Gastroesophageal sphincter (tissue), 4 donors: ENCODE measurements around the gene HUS1. TPM values are rescaled to one million over a fixed set of nuclear protein-coding genes. Genes with fewer than 3 reads are reported as not detected.
A peak's percentile ranks its signal among the peaks of the same experiment; 100 is the strongest.
"Not testable (repeated sequence)": the region's sequence is repeated elsewhere in the genome, so short reads cannot be mapped to it uniquely, and the experiment has no call there.

Experiments used
- ATAC-seq: fragments of 150-250 bp; one replicate; pipeline ENCODE4 v1.9.1; 2016; ENCODE audit warnings: mild to moderate bottlenecking, moderate library complexity
- H3K27ac ChIP-seq, 4 donors: fragments of 200-600 bp; sonication (generic) in 3 of 4; 1 replicate in 3 of 4; 2 replicates in 1 of 4; pipeline ENCODE4 v1.5.1; 2016 to 2019
- H3K27me3 ChIP-seq: fragments of 200-600 bp; sonication (generic); one replicate; pipeline ENCODE4 v1.5.1; 2019
- H3K36me3 ChIP-seq, 2 donors: fragments of 200-600 bp; sonication (generic); one replicate each; pipeline ENCODE4 v1.5.1; 2019; ENCODE audit warnings: control low read depth in 1 of 2
- H3K4me1 ChIP-seq, 3 donors: fragments of 200-600 bp; sonication (generic); 1 replicate in 2 of 3; 2 replicates in 1 of 3; pipeline ENCODE4 v1.5.1; 2016 to 2019; ENCODE audit warnings: control low read depth in 2 of 3
- H3K4me3 ChIP-seq, 2 donors: fragments of 200-600 bp; sonication (generic); one replicate each; pipeline ENCODE4 v1.5.1; 2019; ENCODE audit warnings: mild to moderate bottlenecking in 1 of 2, moderate library complexity in 1 of 2
- H3K9me3 ChIP-seq, 3 donors: fragments of 200-600 bp; sonication (generic); one replicate each; pipeline ENCODE4 v1.5.1; 2017 to 2019; ENCODE audit warnings: control low read depth in 2 of 3
- CTCF ChIP-seq, 4 experiments: fragments of 200-600 bp in 2 of 4; fragments of 450-650 bp in 2 of 4; sonication (generic) in 1 of 4; IDR thresholded peaks; one replicate each; pipeline ENCODE4 v1.5.1; 2017 to 2019; ENCODE audit warnings: antibody characterized with exemption in 4 of 4, mild to moderate bottlenecking in 2 of 4, moderate library complexity in 2 of 4
- EP300 ChIP-seq: sonication (generic); formaldehyde crosslinking; IDR thresholded peaks from one replicate; pipeline ENCODE4 v1.6.1; 2017; ENCODE audit warnings: antibody characterized with exemption, mild to moderate bottlenecking
- POLR2A ChIP-seq, 2 donors: fragments of 450-650 bp; IDR thresholded peaks; one replicate each; pipeline ENCODE4 v1.6.1; 2017; ENCODE audit warnings: antibody characterized with exemption in 2 of 2, mild to moderate bottlenecking in 2 of 2, moderate library complexity in 1 of 2
- POLR2AphosphoS5 ChIP-seq: sonication (generic); formaldehyde crosslinking; IDR thresholded peaks from one replicate; pipeline ENCODE4 v1.6.1; 2017; ENCODE audit warnings: antibody characterized with exemption
- WGBS, 2 donors: methylation state at CpG; one replicate each; pipeline ENCODE4 v1.1.5; 2018; ENCODE audit warnings: low coverage in 1 of 2; 5-methylcytosine and 5-hydroxymethylcytosine counted together
- total RNA-seq, 4 donors: library from RNA; depleted of rRNA; stranded (reverse); fragments of >200 nt; gene quantifications; one replicate each; pipeline ENCODE4 v1.1.0, GENCODE V29; 2016

The HUS1 gene
- total RNA-seq, 4 donors from 2014 or later: 13.7 to 32.7 (median 19.7) TPM

GRCh38 chr7:47945261-47946015 lies 34.0 kb downstream of the HUS1 start:
- peaks cover 0 to 7% (median 5%) of the 10 kb centered on the region in 3 donors for H3K4me1 ChIP-seq
- no peaks in the 10 kb centered on the region for H3K27me3 ChIP-seq
- no peak overlapping the region for H3K4me3 ChIP-seq
- ATAC-seq: no peak
- H3K36me3 ChIP-seq: no peaks in the 10 kb centered on the region
- peak overlapping the region in 2 of 4 donors; percentile 41 to 42 for H3K27ac ChIP-seq
- TF ChIP-seq CTCF (IDR thresholded peaks at IDR 0.05) (peak; percentile 58 to 77 (median 72)), POLR2AphosphoS5 (no peak), POLR2A (IDR thresholded peaks at IDR 0.05) (no peak), EP300 (no peak)
- H3K9me3 ChIP-seq: no peaks in the 10 kb centered on the region
- 20 to 38% methylated on average over 2 to 7 of the region's 8 CpGs for WGBS, 2 donors

- H3K27me3 ChIP-seq: no peaks in the 10 kb centered on the region
- H3K36me3 ChIP-seq: no peaks in the 10 kb centered on the region
- peaks cover 0 to 7% (median 5%) of the 10 kb centered on the region in 3 donors for H3K4me1 ChIP-seq
- H3K4me3 ChIP-seq: no peak overlapping the region
- WGBS, 2 donors: 57 to 70% methylated on average over 3 to 9 of the region's 12 CpGs
- no peaks in the 10 kb centered on the region for H3K9me3 ChIP-seq
- H3K27ac ChIP-seq: no peak overlapping the region
- ATAC-seq: no peak
- no peak for TF ChIP-seq POLR2A (IDR thresholded peaks at IDR 0.05)
- no peak for TF ChIP-seq CTCF (IDR thresholded peaks at IDR 0.05)
- TF ChIP-seq EP300: no peak
- no peak for TF ChIP-seq POLR2AphosphoS5
Measured at GRCh38 chr7:47944536-47945260, 34.7 kb downstream of the HUS1 start.

- TF ChIP-seq EP300 (no peak), POLR2AphosphoS5 (no peak), POLR2A (IDR thresholded peaks at IDR 0.05) (no peak), CTCF (IDR thresholded peaks at IDR 0.05) (no peak)
- no peak overlapping the region for H3K27ac ChIP-seq
- H3K27me3 ChIP-seq: no peaks in the 10 kb centered on the region
- no peak for ATAC-seq
- H3K36me3 ChIP-seq: no peaks in the 10 kb centered on the region
- H3K4me3 ChIP-seq: no peak overlapping the region
- H3K9me3 ChIP-seq: no peaks in the 10 kb centered on the region
- 87 to 89% methylated on average over 3 to 8 of the region's 8 CpGs for WGBS, 2 donors
- peaks cover 0 to 7% (median 5%) of the 10 kb centered on the region in 3 donors for H3K4me1 ChIP-seq
Measured at GRCh38 chr7:47943676-47944474, 35.5 kb downstream of the HUS1 start.

- 73 to 94% methylated on average over 2 to 4 of the region's 10 CpGs for WGBS, 2 donors
- H3K36me3 ChIP-seq, H3K9me3 ChIP-seq, H3K27me3 ChIP-seq, H3K4me1 ChIP-seq, ATAC-seq, H3K4me3 ChIP-seq: not testable (repeated sequence)
- peak overlapping the region in 1 of 4 donors; percentile 49 for H3K27ac ChIP-seq
Measured at GRCh38 chr7:47942651-47943050, 36.8 kb downstream of the HUS1 start.

- H3K4me1 ChIP-seq: peaks cover 0 to 7% (median 5%) of the 10 kb centered on the region in 3 donors
- H3K36me3 ChIP-seq: no peaks in the 10 kb centered on the region
- H3K27ac ChIP-seq: peak overlapping the region in 2 of 4 donors; percentile 46 to 49
- H3K4me3 ChIP-seq: no peak overlapping the region
- no peaks in the 10 kb centered on the region for H3K9me3 ChIP-seq
- no peaks in the 10 kb centered on the region for H3K27me3 ChIP-seq
- no peak for ATAC-seq
- 79 to 85% methylated on average over 4 to 9 of the region's 10 CpGs for WGBS, 2 donors
- TF ChIP-seq POLR2A (IDR thresholded peaks at IDR 0.05): no peak
- TF ChIP-seq EP300: no peak
- no peak for TF ChIP-seq POLR2AphosphoS5
- TF ChIP-seq CTCF (IDR thresholded peaks at IDR 0.05): no peak
Measured at GRCh38 chr7:47942132-47942531, 37.3 kb downstream of the HUS1 start.
